Ascending aorta (tissue), 2 donors: Measurements from ENCODE around the gene BMX. TPM values are rescaled to one million over a fixed set of nuclear protein-coding genes. Genes with fewer than 3 reads are reported as not detected.

ENCODE experiments used
- DNase-seq, 2 donors: peaks; one replicate each; pipeline ENCODE4 v3.0.0-alpha.2; 2019; ENCODE audit warnings: low spot score in 2 of 2
- H3K27ac ChIP-seq, 2 donors: fragments of 200-600 bp; sonication (generic); one replicate each; pipeline ENCODE4 v1.5.1; 2016 to 2017; ENCODE audit warnings: mild to moderate bottlenecking in 1 of 2
- H3K27me3 ChIP-seq: fragments of 200-600 bp; sonication (generic); one replicate; pipeline ENCODE4 v1.5.1; 2017
- H3K36me3 ChIP-seq, 2 donors: fragments of 200-600 bp; sonication (generic); one replicate each; pipeline ENCODE4 v1.5.1; 2016
- H3K4me1 ChIP-seq, 2 donors: fragments of 200-600 bp; sonication (generic); one replicate each; pipeline ENCODE4 v1.5.1; 2016 to 2017; ENCODE audit warnings: mild to moderate bottlenecking in 1 of 2
- H3K4me3 ChIP-seq, 2 donors: fragments of 200-600 bp; sonication (generic); one replicate each; pipeline ENCODE4 v1.5.1; 2016 to 2017; ENCODE audit warnings: mild to moderate bottlenecking in 1 of 2
- H3K9me3 ChIP-seq, 2 donors: fragments of 200-600 bp; sonication (generic); one replicate each; pipeline ENCODE4 v1.5.1; 2016
- CTCF ChIP-seq, 3 experiments: fragments of 200-600 bp in 2 of 3; fragments of 450-650 bp in 1 of 3; sonication (generic) in 2 of 3; IDR thresholded peaks; one replicate each; pipeline ENCODE4 v1.5.1; 2016 to 2019; ENCODE audit warnings: antibody characterized with exemption in 3 of 3, mild to moderate bottlenecking in 1 of 3, moderate library complexity in 1 of 3
- intact Hi-C: fragments of 100-400 bp; cut with DNase I; formaldehyde crosslinking; loops from one replicate; pipeline ENCODE4 v1.15.1; 2023
- total RNA-seq: library from RNA; depleted of rRNA; stranded (reverse); fragments of >200 nt; gene quantifications from one replicate; pipeline ENCODE4 v1.1.0, GENCODE V29; 2016

The BMX gene
- total RNA-seq, 1 donor from 2014 or later, result 1.3 TPM

- intact Hi-C loops, result no loop called here
- no peak for DNase-seq
- TF ChIP-seq CTCF (IDR thresholded peaks at IDR 0.05), result no peak
Measured at GRCh38 chrX:15600745-15601144, 100.1 kb downstream of the BMX start, which contains the start of gene ACE2. TSS of gene ACE2 (minus strand) at chrX:15600960. CDS start at chrX:15600911, 49 bp downstream.

GRCh38 chrX:15601932-15602331, 101.3 kb downstream of the BMX start:
- TF ChIP-seq CTCF (IDR thresholded peaks at IDR 0.05), result no peak
- no peak for DNase-seq
- Histone ChIP-seq H3K9me3 (no peaks in the 10 kb centered on the region), H3K4me3 (no peak overlapping the region), H3K27me3 (no peaks in the 10 kb centered on the region), H3K27ac (no peak overlapping the region), H3K4me1 (no peaks in the 10 kb centered on the region), H3K36me3 (no peaks in the 10 kb centered on the region)
- intact Hi-C loops, result no loop called here

More at GRCh38 chrX:15600745-15601144, 100.1 kb downstream of the BMX start, which contains the start of gene ACE2:
- Histone ChIP-seq H3K27ac (no peak within 1 kb of the TSS), H3K36me3 (no peaks in the 10 kb centered on the region), H3K4me1 (no peaks in the 10 kb centered on the region), H3K9me3 (no peaks in the 10 kb centered on the region), H3K27me3 (no peaks in the 10 kb centered on the region), H3K4me3 (no peak within 1 kb of the TSS)

- Histone ChIP-seq H3K4me1 (no peaks in the 10 kb centered on the region), H3K4me3 (no peak overlapping the region), H3K27me3 (no peaks in the 10 kb centered on the region), H3K27ac (no peak overlapping the region), H3K36me3 (no peaks in the 10 kb centered on the region), H3K9me3 (no peaks in the 10 kb centered on the region)
- no peak for DNase-seq
- no peak for TF ChIP-seq CTCF (IDR thresholded peaks at IDR 0.05)
- intact Hi-C loops, result no loop called here
Measured at GRCh38 chrX:15602761-15603160, 102.2 kb downstream of the BMX start.

GRCh38 chrX:15605226-15605625, 104.6 kb downstream of the BMX start:
- Histone ChIP-seq H3K9me3 (no peaks in the 10 kb centered on the region), H3K27ac (no peak overlapping the region), H3K4me1 (no peaks in the 10 kb centered on the region), H3K27me3 (no peaks in the 10 kb centered on the region), H3K36me3 (no peaks in the 10 kb centered on the region), H3K4me3 (no peak overlapping the region)
- DNase-seq, result no peak
- intact Hi-C loops, result no loop called here
- TF ChIP-seq CTCF (IDR thresholded peaks at IDR 0.05), result no peak

Other genes with a start within 250 kb of the BMX start
- gene ASB9, start 230.7 kb upstream of the BMX start, total RNA-seq, result 3.6 TPM
- not detected for gene ASB11, start 185.2 kb upstream of the BMX start, total RNA-seq
- gene PIGA, start 165.3 kb upstream of the BMX start, total RNA-seq, result 54.6 TPM
- 0.85 TPM for gene VEGFD, start 116.4 kb upstream of the BMX start, total RNA-seq
- gene PIR, start 7.5 kb upstream of the BMX start, total RNA-seq, result 14.6 TPM
- gene ACE2, start 100.2 kb downstream of the BMX start, total RNA-seq, result 0.11 TPM
- not detected for gene CLTRN, start 164.0 kb downstream of the BMX start, total RNA-seq
- gene CA5B, start 237.5 kb downstream of the BMX start, total RNA-seq, result 13.5 TPM